Type B pancreatic cell (in vitro differentiated cells): Measurements from ENCODE around the gene FAM13A. TPM values are rescaled to one million over a fixed set of nuclear protein-coding genes. Genes with fewer than 3 reads are reported as not detected.

Experiments used
- DNase-seq: peaks from one replicate; pipeline ENCODE4 v3.0.0; 2021; ENCODE audit warnings: mixed read lengths; ENCODE audit not compliant: unreplicated experiment; ENCODE audit errors: extremely low spot score
- H3K27ac Mint-ChIP-seq: 2 replicates; pipeline ENCODE4 v1.8.0; 2021; ENCODE audit warnings: mild to moderate bottlenecking, mixed read lengths
- H3K27me3 Mint-ChIP-seq: 2 replicates; pipeline ENCODE4 v1.8.0; 2021; ENCODE audit warnings: mixed read lengths
- H3K36me3 Mint-ChIP-seq: 2 replicates; pipeline ENCODE4 v1.8.0; 2021; ENCODE audit warnings: mixed read lengths
- H3K4me1 Mint-ChIP-seq: one replicate; pipeline ENCODE4 v1.8.0; 2021; ENCODE audit warnings: mixed read lengths; ENCODE audit not compliant: unreplicated experiment
- H3K4me3 Mint-ChIP-seq: 2 replicates; pipeline ENCODE4 v1.8.0; 2021; ENCODE audit warnings: mild to moderate bottlenecking, mixed read lengths
- H3K9me3 Mint-ChIP-seq: 2 replicates; pipeline ENCODE4 v1.8.0; 2021; ENCODE audit warnings: mixed read lengths
- total RNA-seq: library from RNA; stranded (reverse); gene quantifications from 2 replicates; pipeline ENCODE4 v1.2.1, GENCODE V29; 2021; ENCODE audit warnings: low replicate concordance
- TF ChIP-seq, protein P1 (sequence below): fragments of 200-600 bp; sonication (generic); conservative IDR thresholded peaks from 2 replicates; pipeline ENCODE4 v1.5.0; 2021; ENCODE audit warnings: antibody characterized with exemption, mild to moderate bottlenecking

Gene FAM13A
- total RNA-seq, 1 donor from 2014 or later: 29.5 TPM

DNA sequence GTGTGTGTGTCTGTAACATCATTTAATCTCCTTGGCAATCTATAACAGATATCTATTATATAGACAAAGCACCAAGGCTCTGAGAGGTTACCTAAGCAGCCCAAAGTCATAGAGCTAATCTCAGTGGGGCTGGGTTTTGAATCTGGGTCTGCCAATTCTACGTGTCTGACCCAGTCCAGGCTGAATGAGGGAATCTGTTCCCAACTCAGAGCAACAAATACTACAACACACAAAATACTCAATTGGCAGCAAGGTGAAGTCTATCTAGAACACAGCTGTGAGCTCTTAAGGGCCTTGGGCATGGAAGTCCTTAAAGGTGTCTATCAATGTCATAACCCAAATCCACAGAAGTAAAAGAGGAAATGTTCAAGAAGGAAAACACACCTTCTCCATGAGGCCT lies 311.8 kb downstream of the FAM13A start:
- Mint-ChIP-seq H3K27ac (no peak overlapping the region), H3K36me3 (peaks cover 55% of the 10 kb centered on the region), H3K4me1 (no peaks in the 10 kb centered on the region), H3K27me3 (no peaks in the 10 kb centered on the region), H3K9me3 (no peaks in the 10 kb centered on the region), H3K4me3 (no peak overlapping the region)
- TF ChIP-seq, protein P1, sequence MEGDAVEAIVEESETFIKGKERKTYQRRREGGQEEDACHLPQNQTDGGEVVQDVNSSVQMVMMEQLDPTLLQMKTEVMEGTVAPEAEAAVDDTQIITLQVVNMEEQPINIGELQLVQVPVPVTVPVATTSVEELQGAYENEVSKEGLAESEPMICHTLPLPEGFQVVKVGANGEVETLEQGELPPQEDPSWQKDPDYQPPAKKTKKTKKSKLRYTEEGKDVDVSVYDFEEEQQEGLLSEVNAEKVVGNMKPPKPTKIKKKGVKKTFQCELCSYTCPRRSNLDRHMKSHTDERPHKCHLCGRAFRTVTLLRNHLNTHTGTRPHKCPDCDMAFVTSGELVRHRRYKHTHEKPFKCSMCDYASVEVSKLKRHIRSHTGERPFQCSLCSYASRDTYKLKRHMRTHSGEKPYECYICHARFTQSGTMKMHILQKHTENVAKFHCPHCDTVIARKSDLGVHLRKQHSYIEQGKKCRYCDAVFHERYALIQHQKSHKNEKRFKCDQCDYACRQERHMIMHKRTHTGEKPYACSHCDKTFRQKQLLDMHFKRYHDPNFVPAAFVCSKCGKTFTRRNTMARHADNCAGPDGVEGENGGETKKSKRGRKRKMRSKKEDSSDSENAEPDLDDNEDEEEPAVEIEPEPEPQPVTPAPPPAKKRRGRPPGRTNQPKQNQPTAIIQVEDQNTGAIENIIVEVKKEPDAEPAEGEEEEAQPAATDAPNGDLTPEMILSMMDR: no peak
- no peak for DNase-seq

DNA sequence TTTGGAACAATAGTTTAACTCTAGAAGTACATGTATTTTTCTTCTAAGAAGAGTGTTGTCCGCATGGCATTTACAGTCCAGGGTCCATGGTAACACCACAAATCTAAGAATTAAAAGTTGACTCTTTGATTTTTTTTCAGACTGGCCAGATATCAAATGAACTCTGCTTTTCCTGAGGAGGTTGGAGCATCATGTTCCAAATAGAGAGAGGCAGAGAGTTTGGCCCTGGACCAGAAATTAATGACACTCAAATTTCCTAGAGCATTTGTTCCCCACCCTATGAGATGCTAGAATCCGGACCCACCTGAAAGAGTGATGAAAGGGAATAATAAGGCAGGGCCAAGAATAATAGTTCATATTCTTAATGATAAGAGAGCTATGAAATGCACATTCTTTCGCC lies 312.4 kb downstream of the FAM13A start:
- H3K27ac Mint-ChIP-seq: no peak overlapping the region
- H3K4me3 Mint-ChIP-seq: no peak overlapping the region
- H3K36me3 Mint-ChIP-seq: peaks cover 60% of the 10 kb centered on the region
- TF ChIP-seq, protein P1: no peak
- H3K27me3 Mint-ChIP-seq: no peaks in the 10 kb centered on the region
- H3K9me3 Mint-ChIP-seq: no peaks in the 10 kb centered on the region
- H3K4me1 Mint-ChIP-seq: no peaks in the 10 kb centered on the region
- DNase-seq: no peak

DNA sequence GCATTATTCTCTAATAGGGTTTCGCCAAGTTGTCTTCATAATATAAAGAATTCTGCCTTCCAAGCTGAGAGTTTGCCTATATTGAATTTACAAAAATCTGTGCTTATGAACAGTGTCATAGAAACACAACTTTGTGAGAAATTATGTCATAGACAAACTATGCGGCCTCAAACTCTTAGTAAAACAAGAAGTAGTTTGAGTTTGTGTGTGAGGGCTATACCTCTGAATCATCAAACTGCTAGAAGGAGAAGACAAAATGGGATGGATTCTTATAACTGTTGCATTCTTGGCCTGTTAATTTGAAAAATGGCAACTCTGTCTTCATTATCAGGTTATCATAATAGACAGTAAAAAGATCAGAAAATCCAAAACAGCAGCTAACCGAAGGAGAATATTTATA lies 313.3 kb downstream of the FAM13A start:
- H3K9me3 Mint-ChIP-seq: no peaks in the 10 kb centered on the region
- no peaks in the 10 kb centered on the region for H3K4me1 Mint-ChIP-seq
- no peak overlapping the region for H3K4me3 Mint-ChIP-seq
- no peak for DNase-seq
- no peaks in the 10 kb centered on the region for H3K27me3 Mint-ChIP-seq
- TF ChIP-seq, protein P1: no peak
- H3K27ac Mint-ChIP-seq: no peak overlapping the region
- H3K36me3 Mint-ChIP-seq: peaks cover 57% of the 10 kb centered on the region

DNA sequence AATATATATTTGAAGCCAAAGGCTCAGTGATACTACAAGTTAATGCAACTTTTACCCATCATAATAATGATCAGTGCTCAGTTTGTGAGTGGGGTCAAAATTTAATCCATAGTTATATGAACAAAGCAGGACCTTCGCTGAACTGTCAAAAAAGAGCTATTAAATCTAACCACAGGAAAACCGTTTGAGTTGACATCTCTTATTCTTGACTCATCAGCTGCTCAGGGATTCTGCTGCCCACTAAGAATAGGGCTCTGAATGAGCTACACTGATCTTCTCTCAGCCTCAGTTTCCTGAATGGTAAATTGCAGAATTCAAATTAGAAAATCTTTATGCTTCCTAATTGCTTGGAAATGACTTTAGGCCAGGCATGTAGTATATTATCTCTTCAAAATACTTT lies 314.4 kb downstream of the FAM13A start:
- H3K27me3 Mint-ChIP-seq: no peaks in the 10 kb centered on the region
- DNase-seq: no peak
- H3K36me3 Mint-ChIP-seq: peaks cover 57% of the 10 kb centered on the region
- H3K27ac Mint-ChIP-seq: no peak overlapping the region
- H3K4me1 Mint-ChIP-seq: peaks cover 7% of the 10 kb centered on the region
- TF ChIP-seq, protein P1: no peak
- no peaks in the 10 kb centered on the region for H3K9me3 Mint-ChIP-seq
- H3K4me3 Mint-ChIP-seq: no peak overlapping the region

DNA sequence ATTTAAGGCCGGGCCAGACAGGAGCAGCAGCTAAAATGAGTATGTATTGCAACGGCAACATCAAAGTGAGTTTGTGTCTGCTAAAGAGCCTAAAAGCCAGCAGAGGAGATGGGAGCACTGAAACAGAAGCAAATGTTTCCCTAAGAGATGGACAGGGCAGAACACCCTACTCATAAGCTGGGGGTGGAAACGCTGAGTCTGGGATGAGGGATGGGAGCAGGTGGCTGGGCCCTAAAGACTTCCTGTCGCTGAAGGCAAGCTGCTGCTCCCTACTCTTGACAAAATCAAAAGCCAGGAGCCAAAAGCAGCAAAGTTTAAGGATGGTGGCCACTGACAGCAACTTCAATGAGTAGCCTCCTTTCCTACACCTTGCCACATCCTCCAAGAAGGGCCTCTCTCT lies 318.8 kb downstream of the FAM13A start:
- Mint-ChIP-seq H3K4me1 (peaks cover 19% of the 10 kb centered on the region), H3K9me3 (no peaks in the 10 kb centered on the region), H3K4me3 (peak overlapping the region; percentile 71), H3K36me3 (peaks cover 22% of the 10 kb centered on the region), H3K27ac (peak overlapping the region; percentile 83), H3K27me3 (no peaks in the 10 kb centered on the region)
- no peak for DNase-seq
- TF ChIP-seq, protein P1: no peak
